Measurements from ENCODE around the gene ZNF652. TPM values are rescaled to one million over a fixed set of nuclear protein-coding genes. Genes with fewer than 3 reads are reported as not detected.

Gene ZNF652
- total RNA-seq, 1 experiment from 2014 or later, result 92.6 TPM

GRCh38 chr17:49407981-49408501 lies 46.0 kb upstream of the ZNF652 start:
- POLR2A ChIA-PET, result interaction anchor here (0.6 to 1.0 kb wide), 3 partner anchors 44 to 380 kb away, joined by 3 to 4 read pairs (median 4); partner anchors contain the start of gene KAT7
- peaks cover 36% of the 10 kb centered on the region for H3K36me3 ChIP-seq (ENCODE audit: control insufficient read depth, insufficient read depth, low read length)
- no TSS peak for BruUV-seq (replicated peaks)
- TF ChIP-seq CTCF (IDR thresholded peaks at IDR 0.05; ENCODE audit: insufficient read depth in 1 of 2, low read depth in 1 of 2, low read length in 1 of 2, severe bottlenecking in 1 of 2, unreplicated experiment in 1 of 2), result peak; percentile 100
- intact Hi-C loops (cut with micrococcal nuclease; ENCODE audit: unreplicated experiment), result loop anchor here (1.0 to 2.0 kb wide), 4 partner anchors 27 to 148 kb away; no protein-coding TSS in a partner anchor
- peak; percentile 96 to 98 for DNase-seq
- no peak overlapping the region for H3K4me3 Mint-ChIP-seq (ENCODE audit: unreplicated experiment)
- peaks cover 10% of the 10 kb centered on the region for H3K4me1 Mint-ChIP-seq (ENCODE audit: low read depth, unreplicated experiment)
- CTCF ChIA-PET, result interaction anchor here (0.6 to 2.8 kb wide), 47 partner anchors 8 to 1215 kb away, joined by 3 to 106 read pairs (median 4); partner anchors contain the start of genes FAM117A, NGFR, SLC35B1 and SPOP
- no peaks in the 10 kb centered on the region for H3K9me3 Mint-ChIP-seq (ENCODE audit: unreplicated experiment)
- H3K4me3 ChIP-seq (ENCODE audit: low read depth, low read length), result no peak overlapping the region
- peaks cover 5% of the 10 kb centered on the region; the same call in 1 of the 2 replicates for H3K4me1 ChIP-seq
- H3K27me3 Mint-ChIP-seq (ENCODE audit: insufficient read depth, unreplicated experiment), result no peaks in the 10 kb centered on the region
- peaks cover 99% of the 10 kb centered on the region for H3K36me3 Mint-ChIP-seq (ENCODE audit: insufficient read depth, unreplicated experiment)
- no peaks in the 10 kb centered on the region for H3K9me3 ChIP-seq
- H3K27ac Mint-ChIP-seq (ENCODE audit: unreplicated experiment), result peak overlapping the region; percentile 17
- H3K27me3 ChIP-seq (replicated peaks; ENCODE audit: control insufficient read depth, insufficient read depth, low read length), result no peaks in the 10 kb centered on the region

GRCh38 chr17:49407086-49407485 lies 45.0 kb upstream of the ZNF652 start:
- Mint-ChIP-seq H3K27me3 (ENCODE audit: insufficient read depth, unreplicated experiment) (no peaks in the 10 kb centered on the region), H3K36me3 (ENCODE audit: insufficient read depth, unreplicated experiment) (peaks cover 98% of the 10 kb centered on the region), H3K4me3 (ENCODE audit: unreplicated experiment) (no peak overlapping the region), H3K27ac (ENCODE audit: unreplicated experiment) (no peak overlapping the region), H3K4me1 (ENCODE audit: low read depth, unreplicated experiment) (peaks cover 10% of the 10 kb centered on the region), H3K9me3 (ENCODE audit: unreplicated experiment) (no peaks in the 10 kb centered on the region)
- no TSS peak for BruUV-seq (replicated peaks)
- Histone ChIP-seq H3K4me3 (ENCODE audit: low read depth, low read length) (no peak overlapping the region), H3K27me3 (replicated peaks; ENCODE audit: control insufficient read depth, insufficient read depth, low read length) (no peaks in the 10 kb centered on the region), H3K4me1 (peaks cover 5% of the 10 kb centered on the region; the same call in 1 of the 2 replicates), H3K9me3 (no peaks in the 10 kb centered on the region), H3K36me3 (ENCODE audit: control insufficient read depth, insufficient read depth, low read length) (peaks cover 31% of the 10 kb centered on the region)
- ChIA-PET CTCF (interaction anchor here (0.7 to 2.8 kb wide), 17 partner anchors 7 to 161 kb away, joined by 3 to 106 read pairs (median 5); partner anchors contain the start of gene NGFR), POLR2A (interaction anchor here (0.6 kb wide), 1 partner anchor 27 kb away, joined by 3 read pairs; no protein-coding TSS in a partner anchor)
- peak in 1 of 2 experiments; percentile 33 for DNase-seq
- intact Hi-C loops (cut with micrococcal nuclease; ENCODE audit: unreplicated experiment), result no loop called here
- no peak for TF ChIP-seq CTCF (IDR thresholded peaks at IDR 0.05; ENCODE audit: insufficient read depth in 1 of 2, low read depth in 1 of 2, low read length in 1 of 2, severe bottlenecking in 1 of 2, unreplicated experiment in 1 of 2)

GRCh38 chr17:49406421-49407061 lies 44.5 kb upstream of the ZNF652 start:
- peak in 1 of 2 experiments; percentile 35 for DNase-seq
- H3K4me3 ChIP-seq (ENCODE audit: low read depth, low read length), result no peak overlapping the region
- H3K36me3 ChIP-seq (ENCODE audit: control insufficient read depth, insufficient read depth, low read length), result peaks cover 28% of the 10 kb centered on the region
- Mint-ChIP-seq H3K27ac (ENCODE audit: unreplicated experiment) (no peak overlapping the region), H3K36me3 (ENCODE audit: insufficient read depth, unreplicated experiment) (peaks cover 93% of the 10 kb centered on the region), H3K4me1 (ENCODE audit: low read depth, unreplicated experiment) (peaks cover 10% of the 10 kb centered on the region), H3K9me3 (ENCODE audit: unreplicated experiment) (no peaks in the 10 kb centered on the region), H3K27me3 (ENCODE audit: insufficient read depth, unreplicated experiment) (no peaks in the 10 kb centered on the region), H3K4me3 (ENCODE audit: unreplicated experiment) (no peak overlapping the region)
- no peaks in the 10 kb centered on the region for H3K27me3 ChIP-seq (replicated peaks; ENCODE audit: control insufficient read depth, insufficient read depth, low read length)
- intact Hi-C loops (cut with micrococcal nuclease; ENCODE audit: unreplicated experiment), result no loop called here
- peaks cover 5% of the 10 kb centered on the region; the same call in 1 of the 2 replicates for H3K4me1 ChIP-seq
- no peak for TF ChIP-seq CTCF (IDR thresholded peaks at IDR 0.05; ENCODE audit: insufficient read depth in 1 of 2, low read depth in 1 of 2, low read length in 1 of 2, severe bottlenecking in 1 of 2, unreplicated experiment in 1 of 2)
- ChIA-PET POLR2A (no interaction called here), CTCF (interaction anchor here (1.3 to 1.8 kb wide), 2 partner anchors 150 to 151 kb away, joined by 3 to 4 read pairs; no protein-coding TSS in a partner anchor)
- BruUV-seq (replicated peaks), result no TSS peak
- H3K9me3 ChIP-seq, result no peaks in the 10 kb centered on the region
